ENCODE measurements around the gene FAM174C. TPM values are rescaled to one million over a fixed set of nuclear protein-coding genes. Genes with fewer than 3 reads are reported as not detected.

Gene FAM174C
- total RNA-seq, 2 donors from 2014 or later = 41.8 to 114 TPM

DNA sequence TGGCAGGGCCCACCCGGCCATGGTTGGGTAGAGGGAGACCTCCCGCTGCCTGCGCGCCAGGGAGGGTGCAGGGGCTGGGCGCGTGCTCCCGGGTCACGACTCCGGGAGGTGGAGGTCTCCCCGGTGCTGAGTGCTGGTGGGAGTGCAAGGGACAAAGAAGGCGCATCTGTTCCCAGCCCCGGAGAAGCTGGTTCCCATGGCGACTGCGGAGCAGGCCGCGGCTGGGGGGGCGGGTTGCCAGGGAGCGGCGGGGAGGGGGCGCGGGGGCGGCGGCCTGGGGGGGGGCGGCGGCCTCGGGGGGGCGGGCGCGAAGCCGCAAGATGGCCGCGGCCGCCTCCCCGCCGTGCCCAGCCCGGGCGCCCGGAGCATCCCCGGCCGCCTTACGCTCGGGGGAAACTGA, 38.8 kb upstream of the FAM174C start:
- no peak for DNase-seq
- Histone ChIP-seq H3K9me3 (no peaks in the 10 kb centered on the region), H3K9ac (ENCODE audit: low read depth in 2 of 2, low read length in 2 of 2) (no peak overlapping the region), H3K4me1 (peaks cover 24% of the 10 kb centered on the region), H3K27me3 (peaks cover 37% of the 10 kb centered on the region), H3K36me3 (no peaks in the 10 kb centered on the region), H3K27ac (no peak overlapping the region), H3K4me3 (peak overlapping the region; percentile 35)
- TF ChIP-seq, protein P1, sequence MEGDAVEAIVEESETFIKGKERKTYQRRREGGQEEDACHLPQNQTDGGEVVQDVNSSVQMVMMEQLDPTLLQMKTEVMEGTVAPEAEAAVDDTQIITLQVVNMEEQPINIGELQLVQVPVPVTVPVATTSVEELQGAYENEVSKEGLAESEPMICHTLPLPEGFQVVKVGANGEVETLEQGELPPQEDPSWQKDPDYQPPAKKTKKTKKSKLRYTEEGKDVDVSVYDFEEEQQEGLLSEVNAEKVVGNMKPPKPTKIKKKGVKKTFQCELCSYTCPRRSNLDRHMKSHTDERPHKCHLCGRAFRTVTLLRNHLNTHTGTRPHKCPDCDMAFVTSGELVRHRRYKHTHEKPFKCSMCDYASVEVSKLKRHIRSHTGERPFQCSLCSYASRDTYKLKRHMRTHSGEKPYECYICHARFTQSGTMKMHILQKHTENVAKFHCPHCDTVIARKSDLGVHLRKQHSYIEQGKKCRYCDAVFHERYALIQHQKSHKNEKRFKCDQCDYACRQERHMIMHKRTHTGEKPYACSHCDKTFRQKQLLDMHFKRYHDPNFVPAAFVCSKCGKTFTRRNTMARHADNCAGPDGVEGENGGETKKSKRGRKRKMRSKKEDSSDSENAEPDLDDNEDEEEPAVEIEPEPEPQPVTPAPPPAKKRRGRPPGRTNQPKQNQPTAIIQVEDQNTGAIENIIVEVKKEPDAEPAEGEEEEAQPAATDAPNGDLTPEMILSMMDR (IDR thresholded peaks at IDR 0.05) = no peak
- intact Hi-C loops (cut with DNase I) = no loop called here

DNA sequence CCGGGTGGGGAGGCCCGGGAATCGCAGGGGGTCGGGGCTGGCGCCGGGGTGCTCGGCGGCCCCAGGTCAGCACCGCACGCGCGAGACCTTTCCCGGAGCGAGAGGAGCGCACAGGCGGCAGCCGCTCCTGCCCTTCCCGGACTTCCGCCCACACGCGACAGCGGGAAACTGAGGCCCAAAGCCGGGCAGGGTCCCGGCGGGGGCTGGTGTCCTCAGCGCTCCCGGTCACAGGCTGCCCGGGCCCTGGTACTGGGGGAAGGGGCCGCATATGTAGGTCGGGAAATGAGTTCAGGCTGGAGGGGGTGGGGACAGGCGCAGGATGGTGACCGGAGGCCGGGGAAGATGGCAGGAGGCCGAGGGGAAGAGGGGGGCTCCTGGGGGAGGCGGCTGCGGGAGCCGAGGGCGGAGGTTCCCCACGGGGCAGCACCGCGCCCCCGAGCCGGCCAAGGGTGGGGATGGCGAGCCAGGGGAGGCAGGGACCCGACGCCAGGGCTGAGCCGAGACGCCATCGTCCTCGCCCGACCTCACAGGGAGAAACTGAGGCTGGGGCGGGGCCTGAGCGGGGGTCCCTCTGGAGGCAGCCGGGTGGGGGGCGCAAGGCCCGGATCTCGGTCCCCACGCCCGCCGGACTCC, 38.2 kb upstream of the FAM174C start:
- Histone ChIP-seq H3K9me3 (no peaks in the 10 kb centered on the region), H3K4me3 (peak overlapping the region; percentile 35), H3K27ac (no peak overlapping the region), H3K36me3 (no peaks in the 10 kb centered on the region), H3K4me1 (peaks cover 24% of the 10 kb centered on the region), H3K9ac (ENCODE audit: low read depth in 2 of 2, low read length in 2 of 2) (peak overlapping the region; percentile 19 to 63), H3K27me3 (peaks cover 37% of the 10 kb centered on the region)
- TF ChIP-seq, protein P1 (IDR thresholded peaks at IDR 0.05) = no peak
- DNase-seq = peak; percentile 34
- intact Hi-C loops (cut with DNase I) = no loop called here

DNA sequence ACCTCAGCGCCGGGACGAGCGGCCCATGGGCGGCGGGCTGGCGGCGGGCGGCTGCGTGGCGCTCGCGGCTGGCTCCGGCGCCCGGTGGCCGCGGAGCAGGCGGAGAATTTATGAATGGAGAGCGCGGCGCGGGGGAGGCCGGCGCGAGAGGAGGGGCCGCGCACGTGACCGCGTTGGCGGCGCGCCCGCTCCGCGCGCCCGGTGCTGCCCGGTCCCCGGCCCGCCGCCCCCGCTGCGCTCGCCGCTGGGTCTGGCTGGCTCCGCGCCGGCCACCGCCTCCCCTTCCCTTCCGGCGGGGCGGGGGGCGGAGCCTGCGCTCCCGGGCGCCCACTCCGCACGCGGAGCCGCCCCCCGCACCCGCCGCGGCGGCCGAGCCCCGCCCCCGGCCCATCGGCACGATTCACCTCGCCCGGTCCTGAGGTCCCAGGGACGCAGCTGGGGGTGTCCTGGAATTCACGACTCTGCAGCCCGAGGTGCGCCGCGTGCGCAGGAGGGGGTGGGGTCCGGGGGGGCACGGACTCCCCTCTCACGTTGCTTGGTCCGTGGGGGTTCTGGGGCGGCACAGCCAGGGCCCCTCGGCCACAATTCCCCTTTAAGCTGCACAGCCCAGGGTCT, 37.5 kb upstream of the FAM174C start, which contains the start of gene CBARP:
TSS of gene CBARP (minus strand) at position 252 of the 615 bp plus-strand sequence. CDS start 1,905 bp downstream, outside the sequence.
- Histone ChIP-seq H3K4me3 (peak within 1 kb of the TSS; percentile 35), H3K27ac (no peak within 1 kb of the TSS), H3K36me3 (no peaks in the 10 kb centered on the region), H3K9me3 (no peaks in the 10 kb centered on the region), H3K27me3 (peaks cover 37% of the 10 kb centered on the region), H3K9ac (ENCODE audit: low read depth in 2 of 2, low read length in 2 of 2) (peak within 1 kb of the TSS; percentile 19 to 63), H3K4me1 (peaks cover 21% of the 10 kb centered on the region)
- TF ChIP-seq, protein P1 (IDR thresholded peaks at IDR 0.05) = no peak
- no peak for DNase-seq
- intact Hi-C loops (cut with DNase I) = no loop called here

DNA sequence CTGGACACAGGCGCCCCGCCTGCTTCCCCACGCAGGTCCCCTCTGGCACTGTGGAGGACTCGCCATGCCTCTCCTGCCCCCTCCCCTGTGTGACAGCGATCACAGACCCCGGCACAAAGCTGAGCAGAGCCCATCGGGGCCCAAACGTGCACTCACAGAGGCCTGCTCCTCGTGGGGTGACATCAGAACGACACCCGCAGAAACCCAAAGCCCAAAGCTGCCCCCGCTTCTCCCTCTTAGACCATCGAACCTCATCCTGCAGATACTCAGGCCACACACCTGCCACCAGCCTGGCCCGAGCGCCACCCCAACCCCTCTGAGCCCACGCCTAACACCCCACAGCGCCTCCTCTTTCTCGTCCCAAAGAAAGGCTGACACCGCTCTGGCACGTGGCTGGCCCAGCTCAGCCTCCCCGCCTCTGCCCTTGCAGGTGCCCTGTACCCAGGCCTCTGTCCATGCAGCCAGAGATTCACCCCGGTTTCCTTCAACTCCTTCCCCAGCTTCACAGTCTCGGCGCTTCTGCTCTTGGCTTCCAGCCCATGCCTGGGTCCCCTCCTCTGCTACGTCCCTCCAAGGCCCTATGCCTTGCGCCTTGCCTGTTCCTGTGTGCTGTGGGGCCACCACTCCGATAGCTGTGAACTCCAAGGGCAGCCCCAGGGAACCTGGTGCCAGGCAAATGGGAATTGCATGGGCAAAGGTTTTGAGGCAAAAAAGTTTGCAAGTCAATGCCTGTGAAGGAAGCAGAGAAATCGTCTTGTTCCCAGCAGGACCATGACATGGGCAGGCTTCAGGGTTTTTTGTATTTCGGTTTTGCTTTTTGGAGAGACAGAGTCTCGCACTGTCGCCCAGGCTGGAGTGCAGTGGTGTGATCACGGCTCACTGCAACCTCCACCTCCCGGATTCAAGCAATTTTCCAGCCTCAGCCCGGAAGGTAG, 36.7 kb upstream of the FAM174C start:
- H3K36me3 ChIP-seq = no peaks in the 10 kb centered on the region
- TF ChIP-seq, protein P1 (IDR thresholded peaks at IDR 0.05) = no peak
- H3K4me3 ChIP-seq = no peak overlapping the region
- intact Hi-C loops (cut with DNase I) = no loop called here
- H3K9me3 ChIP-seq = no peaks in the 10 kb centered on the region
- H3K9ac ChIP-seq (ENCODE audit: low read depth in 2 of 2, low read length in 2 of 2) = peak overlapping the region; percentile 19 to 24
- peaks cover 36% of the 10 kb centered on the region for H3K27me3 ChIP-seq
- H3K27ac ChIP-seq = no peak overlapping the region
- no peak for DNase-seq
- peaks cover 15% of the 10 kb centered on the region for H3K4me1 ChIP-seq

DNA sequence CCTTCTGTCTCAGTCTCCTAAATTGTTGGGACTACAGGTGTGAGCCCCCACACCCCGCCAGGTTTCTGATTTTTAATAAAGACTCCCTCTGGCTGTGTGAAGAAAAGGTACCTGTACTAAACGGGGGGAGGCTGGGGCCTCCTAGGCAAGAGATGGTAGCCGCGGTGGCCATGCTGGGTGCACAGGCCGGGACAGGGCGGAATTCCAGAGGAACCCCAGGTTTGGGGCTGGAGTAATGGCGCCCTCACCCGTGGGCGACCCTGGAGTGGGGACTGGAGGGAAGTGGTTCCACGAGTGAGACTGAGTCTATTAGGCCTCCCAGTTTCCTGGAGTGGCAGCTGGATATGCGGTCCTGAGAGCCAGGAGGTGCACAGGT, 35.9 kb upstream of the FAM174C start:
- H3K9ac ChIP-seq (ENCODE audit: low read depth in 2 of 2, low read length in 2 of 2) = peak overlapping the region in 1 of 2 donors; percentile 40
- no peak for DNase-seq
- H3K27me3 ChIP-seq = peaks cover 28% of the 10 kb centered on the region
- no peaks in the 10 kb centered on the region for H3K36me3 ChIP-seq
- no peak overlapping the region for H3K4me3 ChIP-seq
- H3K9me3 ChIP-seq = no peaks in the 10 kb centered on the region
- H3K4me1 ChIP-seq = peaks cover 17% of the 10 kb centered on the region
- intact Hi-C loops (cut with DNase I) = no loop called here
- H3K27ac ChIP-seq = no peak overlapping the region
- TF ChIP-seq, protein P1 (IDR thresholded peaks at IDR 0.05) = no peak

Measured in colonic mucosa (tissue), 4 donors.